ENCODE data around the gene CSNK1A1. TPM values are rescaled to one million over a fixed set of nuclear protein-coding genes. Genes with fewer than 3 reads are reported as not detected.

The CSNK1A1 gene
- total RNA-seq, 3 donors from 2014 or later = 151 to 350 (median 287) TPM

DNA sequence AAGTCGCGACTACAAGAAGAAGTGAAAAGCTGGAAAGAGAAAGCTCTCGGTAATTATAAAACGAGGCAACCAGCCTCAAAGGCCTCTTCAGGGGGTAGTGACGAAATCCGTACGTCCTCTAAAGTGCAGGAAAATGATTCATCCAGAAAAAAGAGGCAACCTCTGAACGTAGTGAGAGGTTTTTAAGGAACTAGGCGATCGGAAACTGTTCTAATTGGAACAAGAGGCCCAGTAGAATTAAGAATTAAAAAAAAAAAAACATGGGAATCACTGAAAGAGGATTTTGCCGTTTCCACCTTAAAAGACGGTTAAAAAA is 1.0 kb downstream of the CSNK1A1 start:
- Histone ChIP-seq H3K4me1 (no peaks in the 10 kb centered on the region), H3K4me3 (peak overlapping the region; percentile 62 to 99 (median 87)), H3K27me3 (no peaks in the 10 kb centered on the region), H3K9me3 (no peaks in the 10 kb centered on the region), H3K36me3 (no peaks in the 10 kb centered on the region), H3K27ac (peak overlapping the region; percentile 97 to 99)
- intact Hi-C loops (cut with DNase I; ENCODE audit: low total_unique reads) = loop anchor here (5.0 kb wide), 1 partner anchor 168 kb away; no protein-coding TSS in a partner anchor
- no peak for TF ChIP-seq POLR2AphosphoS5 (IDR thresholded peaks at IDR 0.05)
- no peak for TF ChIP-seq POLR2A (IDR thresholded peaks at IDR 0.05)
- TF ChIP-seq, protein P1, sequence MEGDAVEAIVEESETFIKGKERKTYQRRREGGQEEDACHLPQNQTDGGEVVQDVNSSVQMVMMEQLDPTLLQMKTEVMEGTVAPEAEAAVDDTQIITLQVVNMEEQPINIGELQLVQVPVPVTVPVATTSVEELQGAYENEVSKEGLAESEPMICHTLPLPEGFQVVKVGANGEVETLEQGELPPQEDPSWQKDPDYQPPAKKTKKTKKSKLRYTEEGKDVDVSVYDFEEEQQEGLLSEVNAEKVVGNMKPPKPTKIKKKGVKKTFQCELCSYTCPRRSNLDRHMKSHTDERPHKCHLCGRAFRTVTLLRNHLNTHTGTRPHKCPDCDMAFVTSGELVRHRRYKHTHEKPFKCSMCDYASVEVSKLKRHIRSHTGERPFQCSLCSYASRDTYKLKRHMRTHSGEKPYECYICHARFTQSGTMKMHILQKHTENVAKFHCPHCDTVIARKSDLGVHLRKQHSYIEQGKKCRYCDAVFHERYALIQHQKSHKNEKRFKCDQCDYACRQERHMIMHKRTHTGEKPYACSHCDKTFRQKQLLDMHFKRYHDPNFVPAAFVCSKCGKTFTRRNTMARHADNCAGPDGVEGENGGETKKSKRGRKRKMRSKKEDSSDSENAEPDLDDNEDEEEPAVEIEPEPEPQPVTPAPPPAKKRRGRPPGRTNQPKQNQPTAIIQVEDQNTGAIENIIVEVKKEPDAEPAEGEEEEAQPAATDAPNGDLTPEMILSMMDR (IDR thresholded peaks at IDR 0.05) = no peak
- no peak for DNase-seq (ENCODE audit: low spot score in 2 of 2)

DNA sequence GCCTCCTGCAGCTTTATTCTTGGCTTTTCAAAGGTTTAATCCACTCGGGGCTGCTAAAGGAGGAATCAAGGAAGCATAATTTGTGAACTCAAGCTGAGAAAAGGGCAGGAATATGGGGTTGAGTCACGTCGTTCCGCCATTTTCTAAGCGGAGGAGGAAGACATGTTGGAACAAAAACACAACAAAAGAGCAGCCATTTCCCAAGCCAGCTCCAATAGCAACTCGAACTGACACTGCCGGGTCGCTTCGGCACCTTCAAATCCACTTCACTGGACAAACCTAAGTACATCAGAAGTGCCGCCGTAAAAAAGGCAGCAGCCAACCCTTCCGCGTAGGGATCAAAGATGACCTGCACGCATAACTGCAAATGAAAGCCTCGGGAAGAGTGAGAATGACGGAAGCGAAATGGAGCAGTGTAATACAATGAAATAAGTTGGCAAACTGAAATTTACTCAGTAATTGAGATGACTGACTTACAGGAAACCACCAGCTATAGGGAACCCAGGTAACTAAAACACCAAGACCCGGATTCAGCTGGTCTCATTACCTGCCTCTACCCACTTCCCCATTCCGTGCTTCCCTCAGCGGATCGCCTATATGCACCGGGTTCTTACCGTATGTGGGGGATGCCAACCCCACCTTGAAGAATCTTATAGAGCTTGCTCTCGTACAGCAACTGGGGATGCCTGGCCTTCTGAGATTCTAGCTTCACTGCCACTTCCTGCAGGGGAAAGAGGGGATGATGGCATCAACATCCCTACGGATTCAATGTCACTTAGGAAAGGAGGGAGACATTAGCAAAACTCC is 1.6 kb downstream of the CSNK1A1 start:
- TF ChIP-seq POLR2A (IDR thresholded peaks at IDR 0.05) (no peak), POLR2AphosphoS5 (IDR thresholded peaks at IDR 0.05) (peak in 1 of 3 donors; percentile 19)
- no peaks in the 10 kb centered on the region for H3K27me3 ChIP-seq
- H3K36me3 ChIP-seq = no peaks in the 10 kb centered on the region
- intact Hi-C loops (cut with DNase I; ENCODE audit: low total_unique reads) = loop anchor here (2.0 to 5.0 kb wide), 2 partner anchors 103 to 167 kb away; no protein-coding TSS in a partner anchor
- H3K27ac ChIP-seq = peak overlapping the region; percentile 97 to 99
- peak overlapping the region; percentile 62 to 99 (median 87) for H3K4me3 ChIP-seq
- DNase-seq (ENCODE audit: low spot score in 2 of 2) = no peak
- no peaks in the 10 kb centered on the region for H3K9me3 ChIP-seq
- H3K4me1 ChIP-seq = no peaks in the 10 kb centered on the region

DNA sequence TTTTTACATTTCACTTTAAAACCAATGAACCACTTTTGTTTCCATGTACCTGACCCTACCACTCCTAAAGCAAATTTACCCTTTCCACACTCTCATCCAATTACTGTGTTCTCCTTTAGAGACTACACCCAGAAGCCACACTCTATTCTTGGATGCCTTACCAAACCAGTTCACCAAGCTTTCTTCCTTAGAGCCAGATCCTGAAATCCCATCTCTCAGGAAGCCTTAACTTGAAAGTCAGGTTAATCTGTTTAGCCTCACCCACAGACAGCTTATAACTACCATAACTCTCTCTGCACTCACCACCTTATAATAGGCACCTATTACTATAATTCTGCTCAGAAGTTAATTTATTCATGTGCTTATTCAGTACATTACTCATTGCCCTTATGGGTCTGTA is 4.3 kb downstream of the CSNK1A1 start:
- DNase-seq (ENCODE audit: low spot score in 2 of 2) = no peak
- TF ChIP-seq POLR2A (IDR thresholded peaks at IDR 0.05) (no peak), POLR2AphosphoS5 (IDR thresholded peaks at IDR 0.05) (peak in 1 of 3 donors; percentile 35)
- TF ChIP-seq, protein P1 (IDR thresholded peaks at IDR 0.05) = no peak
- no peaks in the 10 kb centered on the region for H3K36me3 ChIP-seq
- intact Hi-C loops (cut with DNase I; ENCODE audit: low total_unique reads) = no loop called here
- H3K27ac ChIP-seq = peak overlapping the region; percentile 97 to 99
- no peaks in the 10 kb centered on the region for H3K9me3 ChIP-seq
- peaks cover 0 to 15% of the 10 kb centered on the region in 2 donors for H3K4me1 ChIP-seq
- H3K27me3 ChIP-seq = no peaks in the 10 kb centered on the region
- peak overlapping the region in 2 of 3 donors; percentile 14 to 37 for H3K4me3 ChIP-seq

DNA sequence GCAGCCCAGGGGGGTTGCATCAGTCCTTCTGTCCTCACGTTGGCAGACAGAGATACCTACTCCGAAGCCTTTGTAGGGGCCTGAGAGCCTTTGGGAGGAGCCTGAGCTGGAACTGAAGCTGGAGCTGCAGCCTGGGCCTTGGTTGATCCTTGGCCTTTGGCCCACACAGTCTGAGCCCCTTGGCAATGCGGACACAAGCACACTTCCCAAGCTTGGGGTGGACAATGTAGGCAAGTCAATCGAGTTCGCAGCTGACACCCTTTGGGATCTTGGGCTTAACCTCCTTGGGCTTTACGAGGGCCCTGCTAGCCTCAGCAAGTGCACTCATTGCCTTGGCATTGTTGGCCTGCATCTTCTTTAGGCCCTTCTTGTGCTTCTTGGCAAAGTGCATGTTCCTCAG is 5.9 kb downstream of the CSNK1A1 start:
- TF ChIP-seq POLR2AphosphoS5 (IDR thresholded peaks at IDR 0.05) (peak in 1 of 3 donors; percentile 17), POLR2A (IDR thresholded peaks at IDR 0.05) (no peak)
- TF ChIP-seq, protein P1 (IDR thresholded peaks at IDR 0.05) = no peak
- Histone ChIP-seq H3K4me3 (peak overlapping the region in 1 of 3 donors; percentile 13), H3K4me1 (peaks cover 0 to 16% of the 10 kb centered on the region in 2 donors), H3K9me3 (no peaks in the 10 kb centered on the region), H3K27ac (peak overlapping the region; percentile 5 to 46), H3K36me3 (no peaks in the 10 kb centered on the region), H3K27me3 (no peaks in the 10 kb centered on the region)
- DNase-seq (ENCODE audit: low spot score in 2 of 2) = no peak
- intact Hi-C loops (cut with DNase I; ENCODE audit: low total_unique reads) = no loop called here

DNA sequence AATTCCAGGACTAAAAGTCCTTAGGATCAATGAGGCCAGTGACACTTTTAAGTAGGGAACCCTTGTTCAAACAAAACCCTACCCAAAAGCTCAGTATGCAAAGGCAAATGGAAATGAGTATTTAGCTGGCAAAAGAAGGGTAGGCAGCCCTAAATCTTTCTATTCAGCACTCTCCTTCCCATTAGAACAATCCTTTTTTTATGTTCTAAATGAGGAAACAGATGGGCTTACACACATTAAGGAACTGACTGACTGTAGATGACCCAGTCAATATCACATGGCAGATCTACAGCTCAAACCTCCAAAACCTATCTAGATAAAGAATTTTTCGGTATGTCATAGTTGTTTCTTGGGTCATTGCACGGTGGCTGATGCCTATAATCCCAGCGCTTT is 7.2 kb downstream of the CSNK1A1 start:
- Histone ChIP-seq H3K4me3 (peak overlapping the region in 1 of 3 donors; percentile 30), H3K27ac (peak overlapping the region in 1 of 2 donors; percentile 40), H3K36me3 (no peaks in the 10 kb centered on the region), H3K27me3 (no peaks in the 10 kb centered on the region), H3K4me1 (peaks cover 0 to 24% of the 10 kb centered on the region in 2 donors), H3K9me3 (no peaks in the 10 kb centered on the region)
- intact Hi-C loops (cut with DNase I; ENCODE audit: low total_unique reads) = no loop called here
- TF ChIP-seq POLR2AphosphoS5 (IDR thresholded peaks at IDR 0.05) = no peak
- TF ChIP-seq, protein P1 (IDR thresholded peaks at IDR 0.05) = no peak
- no peak for TF ChIP-seq POLR2A (IDR thresholded peaks at IDR 0.05)
- no peak for DNase-seq (ENCODE audit: low spot score in 2 of 2)
